GM20431 (cell line): ENCODE data around the gene FEZF2.

Experiments
- in situ Hi-C: fragments of 300-500 bp; cut with MseI, MboI; formaldehyde crosslinking; loops from one replicate; pipeline ENCODE4 v1.15.0; 2020; ENCODE audit warnings: low sequenced_read_pairs; ENCODE audit not compliant: unreplicated experiment

Gene FEZF2

DNA sequence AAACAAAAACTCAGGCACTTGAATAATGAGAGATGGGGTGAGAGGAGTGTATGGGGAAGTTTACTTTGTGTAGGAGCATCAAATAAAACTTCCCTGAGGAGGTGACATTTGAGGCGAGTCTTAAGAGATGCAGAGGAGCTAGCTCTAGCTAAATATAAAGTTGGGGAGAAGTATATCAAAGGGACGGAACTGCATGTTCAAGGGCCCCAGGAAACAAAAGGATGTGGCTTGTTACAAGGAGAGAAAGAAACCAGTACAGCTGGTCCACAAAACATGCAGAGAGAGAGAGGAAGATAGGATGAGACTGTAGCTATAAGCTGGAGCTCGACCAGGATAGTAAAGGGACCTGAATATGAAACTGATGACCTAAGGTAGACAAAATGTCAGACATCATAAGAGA is 17.6 kb downstream of the FEZF2 start:
- in situ Hi-C loops: no loop called here

DNA sequence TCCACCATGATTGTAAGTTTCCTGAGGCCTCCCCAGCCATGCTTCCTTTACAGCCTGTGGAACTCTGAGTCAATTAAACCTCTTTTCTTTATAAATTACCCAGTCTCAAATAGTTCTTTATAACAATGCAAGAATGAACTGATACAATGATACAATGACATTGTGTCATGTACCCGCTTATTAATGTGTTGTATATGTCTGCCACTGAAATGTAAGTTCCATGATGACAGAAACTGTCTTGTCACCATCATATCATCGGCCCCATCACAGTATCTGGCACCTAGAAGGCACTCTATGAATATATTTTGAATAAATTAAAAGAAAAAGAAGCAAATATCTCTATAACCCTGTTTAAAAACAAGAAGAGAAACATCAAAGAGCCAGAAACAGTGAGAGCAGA is 29.6 kb downstream of the FEZF2 start:
- in situ Hi-C loops: loop anchor here (25.0 kb wide), 1 partner anchor 219 kb away; no protein-coding TSS in a partner anchor

DNA sequence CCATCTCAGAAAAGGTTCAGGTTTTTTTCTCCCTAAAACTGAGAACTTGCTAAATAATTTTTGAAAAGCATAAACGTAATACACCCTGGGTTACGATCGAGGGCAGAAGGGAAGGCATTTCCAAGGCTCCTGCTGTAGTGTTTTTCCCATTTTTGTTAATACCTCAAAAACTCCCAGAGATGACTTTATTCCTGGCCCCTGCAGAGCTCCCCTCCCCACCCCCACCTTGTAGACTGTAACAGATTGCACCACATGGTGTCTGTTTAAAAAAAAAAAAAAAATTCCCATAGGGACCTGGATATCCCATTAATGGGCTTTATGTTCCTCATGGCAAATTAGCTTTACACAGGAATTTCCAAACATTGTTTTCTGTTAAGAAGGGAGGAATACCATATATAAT is 38.2 kb downstream of the FEZF2 start:
- in situ Hi-C loops: loop anchor here (25.0 kb wide), 1 partner anchor 227 kb away; no protein-coding TSS in a partner anchor

DNA sequence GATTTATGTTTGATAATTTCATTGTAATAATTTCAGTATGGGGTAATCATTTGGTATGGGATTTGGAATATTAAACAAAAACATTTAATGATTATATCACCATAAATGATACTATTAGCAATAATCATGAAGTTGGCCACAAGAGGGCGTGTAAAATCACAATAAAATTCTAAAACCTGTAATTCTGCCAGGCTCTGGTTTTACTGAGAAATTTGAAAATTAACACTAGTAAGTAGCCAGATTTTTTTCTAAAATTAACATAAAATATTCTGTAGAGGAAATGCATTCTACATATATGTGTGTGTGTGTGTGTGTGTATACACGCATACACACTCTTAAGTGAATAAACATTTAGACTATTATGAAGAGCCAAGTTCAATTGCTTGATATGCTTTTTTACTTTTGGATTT is 40.5 kb downstream of the FEZF2 start:
- in situ Hi-C loops: loop anchor here (25.0 kb wide), 1 partner anchor 229 kb away; no protein-coding TSS in a partner anchor

DNA sequence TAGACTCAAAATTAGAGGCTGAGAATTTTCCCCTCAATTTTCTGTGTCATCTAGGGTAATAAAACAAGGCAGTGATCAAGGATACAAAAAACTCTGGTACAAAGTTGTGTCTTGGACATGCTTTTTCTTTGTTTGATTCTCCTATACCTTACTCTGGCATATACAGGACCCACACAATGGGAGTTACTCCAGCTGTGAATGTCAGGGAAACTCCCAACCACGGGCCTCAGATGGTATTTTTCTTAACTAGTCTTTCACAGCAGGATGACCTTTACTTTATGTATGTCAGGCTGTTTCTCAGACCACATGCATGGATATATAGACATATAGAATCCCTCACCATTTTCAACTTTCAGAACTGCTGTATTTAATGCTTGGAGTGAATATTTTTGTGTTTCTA is 41.3 kb downstream of the FEZF2 start:
- in situ Hi-C loops: loop anchor here (25.0 kb wide), 1 partner anchor 230 kb away; no protein-coding TSS in a partner anchor

DNA sequence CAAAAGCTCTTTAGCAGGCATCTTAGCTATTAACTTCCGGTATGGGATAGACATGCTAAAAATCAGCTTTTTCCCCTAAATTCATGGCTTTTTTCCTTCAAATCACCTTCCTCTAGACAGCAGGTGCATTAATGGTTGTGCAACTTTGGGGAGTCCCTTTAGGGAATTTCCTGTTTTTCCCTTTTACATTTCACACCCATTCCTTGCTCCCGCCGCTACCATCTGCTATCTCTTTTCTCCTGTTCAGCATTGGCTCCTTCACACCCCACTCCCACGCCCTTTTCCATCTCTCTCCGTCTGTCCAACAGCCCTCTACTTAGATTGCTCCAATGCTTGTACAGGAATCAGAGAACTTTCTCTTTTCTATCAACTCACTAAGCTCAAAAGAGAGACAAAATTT is 43.4 kb downstream of the FEZF2 start:
- in situ Hi-C loops: loop anchor here (25.0 kb wide), 1 partner anchor 232 kb away; no protein-coding TSS in a partner anchor

DNA sequence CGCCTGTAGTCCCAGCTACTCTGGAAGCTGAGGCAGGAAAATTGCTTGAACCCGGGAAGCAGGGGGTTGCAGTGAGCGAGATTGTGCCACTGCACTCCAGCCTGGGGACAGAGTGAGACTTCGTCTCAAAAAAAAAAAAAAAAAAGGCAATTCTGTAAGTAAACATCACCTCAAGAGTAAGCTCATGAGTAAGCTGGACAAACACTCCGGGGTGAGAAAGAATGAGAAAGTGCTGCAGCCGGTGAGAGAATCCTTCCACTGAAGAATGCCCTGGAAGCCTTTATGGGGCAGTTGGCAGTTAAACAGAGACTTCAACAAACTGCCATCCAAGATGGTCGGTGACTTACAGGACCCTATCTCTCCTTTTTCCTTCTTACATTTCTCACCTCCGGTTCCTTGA is 47.5 kb downstream of the FEZF2 start:
- in situ Hi-C loops: loop anchor here (25.0 kb wide), 1 partner anchor 236 kb away; no protein-coding TSS in a partner anchor

DNA sequence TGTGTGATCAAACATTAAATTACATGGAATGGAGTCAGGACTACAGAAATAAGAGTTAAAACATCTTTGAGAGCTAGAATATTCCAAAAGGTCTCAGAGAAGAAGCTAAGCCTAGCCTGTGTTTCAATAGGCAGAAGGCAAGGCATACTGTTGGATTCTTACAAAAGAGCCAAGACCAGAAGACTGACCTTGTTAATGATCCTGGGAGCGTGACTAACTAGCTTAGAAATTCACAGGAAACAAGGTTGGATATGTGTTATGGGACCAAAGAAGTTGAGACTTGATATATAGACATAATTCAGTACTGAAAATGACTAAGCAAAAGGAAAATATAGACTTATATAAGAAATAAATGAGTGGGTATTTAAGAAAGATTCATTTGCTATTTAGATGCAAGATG is 50.1 kb downstream of the FEZF2 start:
- in situ Hi-C loops: no loop called here
